Measurements from ENCODE around the gene FKTN.

Gene FKTN

DNA sequence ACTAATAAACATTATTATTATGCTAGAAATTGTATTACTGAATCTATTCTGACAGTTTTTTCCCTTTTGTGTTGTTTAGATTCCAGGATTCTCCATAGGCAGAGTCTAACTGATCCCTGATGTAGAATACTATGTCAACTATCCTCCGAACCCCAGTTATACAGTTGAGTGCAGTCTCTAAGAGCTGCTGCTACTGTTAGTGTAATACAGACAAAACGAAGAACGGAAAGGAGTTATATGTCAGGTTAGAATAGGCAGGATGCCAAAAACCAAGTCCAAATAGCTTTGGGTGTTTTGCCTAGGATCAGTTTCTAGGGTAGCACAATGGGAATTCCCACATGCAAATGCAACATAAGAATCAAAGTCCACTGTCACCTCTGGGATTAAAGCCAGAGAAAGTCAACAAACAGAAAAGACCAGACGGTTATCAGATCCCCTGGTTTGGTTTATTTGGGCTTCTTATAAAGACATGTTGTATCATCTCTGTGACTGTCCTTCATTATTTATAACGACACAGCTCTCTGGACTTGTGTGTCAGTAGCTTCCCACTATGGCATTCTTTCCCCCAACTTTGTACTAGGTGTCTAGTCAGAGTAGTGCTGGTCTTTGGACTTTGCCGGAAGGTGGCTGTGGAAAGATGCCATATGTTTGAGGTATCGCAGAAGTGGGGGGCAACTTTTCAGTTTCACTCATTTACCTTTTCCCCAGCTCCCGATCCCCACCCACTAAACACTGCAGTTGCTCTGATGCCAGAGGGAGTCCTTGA is 121.5 kb downstream of the FKTN start:
- no peak for DNase-seq (ENCODE audit: low read depth)

DNA sequence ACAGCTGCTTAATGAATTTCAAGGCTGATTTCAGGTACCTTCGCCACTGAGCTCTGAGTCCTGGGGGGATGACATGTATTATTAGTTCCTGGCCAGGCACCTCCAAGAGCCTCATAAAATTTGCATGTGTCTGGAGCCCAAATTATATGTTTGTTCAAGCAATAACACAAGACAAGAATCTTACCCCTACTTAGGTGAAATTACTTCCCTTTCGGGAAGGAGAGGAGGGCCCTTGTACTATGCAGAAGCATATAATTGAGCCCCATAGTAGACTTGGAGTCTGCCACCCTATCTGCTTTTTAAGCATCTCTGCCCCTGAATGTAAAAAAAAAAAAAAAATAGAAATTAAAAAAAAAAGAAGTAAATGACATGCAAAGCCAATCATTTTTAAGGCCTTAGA is 123.4 kb downstream of the FKTN start:
- no peak for DNase-seq (ENCODE audit: low read depth)

- DNase-seq (ENCODE audit: low read depth), result no peak
Observed at GRCh38 chr9:105681724-105682123, 123.8 kb downstream of the FKTN start.

- DNase-seq (ENCODE audit: low read depth), result no peak
Observed at GRCh38 chr9:105683688-105684275, 125.9 kb downstream of the FKTN start.

- no peak for DNase-seq (ENCODE audit: low read depth)
Observed at GRCh38 chr9:105686936-105687335, 129.0 kb downstream of the FKTN start.

Measured in HS-27A (cell line).